CD4-positive, alpha-beta T cell (primary cell): ENCODE results near the gene PHF12. TPM values are rescaled to one million over a fixed set of nuclear protein-coding genes. Genes with fewer than 3 reads are reported as not detected.

Experiments
- ATAC-seq: fragments of 200-7000 bp; cut with Tn5 transposase; one replicate; pipeline ENCODE4 v1.10.0; 2022; ENCODE audit warnings: mild to moderate bottlenecking; ENCODE audit not compliant: poor library complexity
- CTCF ChIA-PET: fragments of 350-600 bp; sonication (Branson Sonifier 250); formaldehyde crosslinking; loops from one replicate; lab custom pipeline; 2021; ENCODE audit warnings: antibody characterized with exemption, inconsistent platforms; lab: Charles Lee
- POLR2A ChIA-PET: fragments of 350-600 bp; sonication (Branson Sonifier 250); formaldehyde crosslinking; loops from one replicate; lab custom pipeline; 2021; ENCODE audit warnings: antibody characterized with exemption, inconsistent platforms; lab: Charles Lee
- DNase-seq, 14 experiments: peaks; one replicate each; pipeline ENCODE4 v3.0.0-alpha.2; 2013 to 2020; ENCODE audit warnings: mixed read lengths in 2 of 14
- H3K27ac ChIP-seq, 2 donors: one replicate each; pipeline versions ENCODE4 v1.5.1 to v1.7.0; 2013; ENCODE audit warnings: low read length in 2 of 2, low read depth in 1 of 2, mild to moderate bottlenecking in 1 of 2
- H3K27me3 ChIP-seq, 2 experiments: 1 replicate in 1 of 2; 2 replicates in 1 of 2; pipeline versions ENCODE4 v1.6.1 to v1.7.0; 2013; ENCODE audit warnings: low read length in 2 of 2, control low read depth in 1 of 2, mild to moderate bottlenecking in 1 of 2, moderate library complexity in 1 of 2; ENCODE audit not compliant: insufficient read depth in 2 of 2, control insufficient read depth in 1 of 2
- H3K36me3 ChIP-seq: one replicate; pipeline ENCODE4 v1.6.1; 2013; ENCODE audit warnings: low read length, control low read depth; ENCODE audit not compliant: insufficient read depth
- H3K4me1 ChIP-seq: one replicate; pipeline ENCODE4 v1.6.1; 2013; ENCODE audit warnings: low read length, control low read depth; ENCODE audit not compliant: insufficient read depth
- H3K4me3 ChIP-seq: one replicate; pipeline ENCODE4 v1.5.1; 2013; ENCODE audit warnings: mild to moderate bottlenecking, low read length, moderate library complexity
- H3K9me3 ChIP-seq, 2 experiments: 1 replicate in 1 of 2; 2 replicates in 1 of 2; pipeline versions ENCODE4 v1.6.1 to v1.7.0; 2013; ENCODE audit warnings: low read length in 2 of 2, mild to moderate bottlenecking in 2 of 2, control low read depth in 1 of 2, moderate library complexity in 1 of 2; ENCODE audit not compliant: control insufficient read depth in 1 of 2, insufficient read depth in 1 of 2
- H3K27ac Mint-ChIP-seq: one replicate; pipeline ENCODE4 v1.8.0; 2020; ENCODE audit warnings: mixed read lengths
- H3K27me3 Mint-ChIP-seq: one replicate; pipeline ENCODE4 v1.8.0; 2021; ENCODE audit warnings: mixed read lengths
- H3K36me3 Mint-ChIP-seq: one replicate; pipeline ENCODE4 v1.8.0; 2021; ENCODE audit warnings: low read depth, mixed read lengths
- H3K4me1 Mint-ChIP-seq: one replicate; pipeline ENCODE4 v1.8.0; 2021; ENCODE audit warnings: low read depth, mixed read lengths
- H3K4me3 Mint-ChIP-seq: one replicate; pipeline ENCODE4 v1.8.0; 2020; ENCODE audit warnings: mild to moderate bottlenecking, mixed read lengths
- H3K9me3 Mint-ChIP-seq: one replicate; pipeline ENCODE4 v1.8.0; 2020; ENCODE audit warnings: mixed read lengths
- intact Hi-C, 2 experiments: fragments of 100-400 bp; cut with DNase I in 1 of 2; cut with micrococcal nuclease in 1 of 2; formaldehyde crosslinking; loops; one replicate each; pipeline versions ENCODE4 v1.15.1 to v1.9.0; 2023 to 2025; cut with DNase I, micrococcal nuclease
- total RNA-seq, 174 experiments: library from RNA in 2 of 174; stranded (reverse) in 2 of 174; gene quantifications; one replicate each; pipeline ENCODE4 v1.2.3 and lab custom pipeline; 2021 to 2026
- TF ChIP-seq, protein P1 (sequence below): fragments of 200-600 bp; IDR thresholded peaks from one replicate; pipeline ENCODE4 v1.8.0; 2022; ENCODE audit warnings: antibody characterized with exemption, mild to moderate bottlenecking

Gene PHF12
- total RNA-seq, 2 experiments from 2014 or later: 232 to 247 TPM

DNA sequence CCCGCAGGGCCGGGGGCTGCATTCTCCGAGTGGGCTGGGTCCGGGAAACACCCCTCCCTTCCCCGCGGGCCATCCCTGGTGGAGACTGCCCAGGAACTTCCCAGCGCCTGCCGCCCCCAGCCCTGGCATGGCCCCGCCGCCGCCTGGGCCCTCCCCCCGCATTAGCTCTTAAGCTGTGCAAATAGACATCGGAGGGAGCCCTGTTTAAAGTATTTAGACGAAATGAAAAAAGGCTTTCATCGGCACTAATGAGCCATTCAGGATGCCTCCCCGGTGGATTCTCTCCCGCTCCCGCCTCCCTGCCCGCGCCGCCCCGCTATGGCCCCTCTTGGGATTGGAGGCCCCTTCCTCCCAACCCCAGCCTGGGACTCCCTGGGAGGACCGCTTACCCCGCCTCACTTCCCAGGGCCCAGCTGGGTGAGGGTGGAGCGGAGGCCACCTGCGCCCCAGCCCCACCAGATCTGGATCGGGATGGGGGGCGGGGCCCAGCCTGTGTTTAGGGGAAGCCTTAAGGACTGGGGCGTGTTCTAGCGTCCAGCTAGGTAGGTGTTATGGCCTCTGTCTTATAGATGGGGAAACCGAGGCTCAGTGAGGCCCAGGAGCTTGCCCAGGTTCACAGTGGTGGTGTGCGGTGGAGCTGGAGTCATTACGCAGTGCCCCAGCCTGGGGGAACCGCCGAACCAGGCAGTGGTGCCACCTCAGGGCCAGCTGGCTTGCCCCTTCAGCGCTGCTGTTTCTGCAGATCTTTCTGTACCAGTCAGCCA is 34.8 kb upstream of the PHF12 start:
- no peak overlapping the region for H3K27ac Mint-ChIP-seq
- H3K9me3 Mint-ChIP-seq: no peaks in the 10 kb centered on the region
- Histone ChIP-seq H3K27ac (no peak overlapping the region), H3K4me3 (no peak overlapping the region), H3K9me3 (no peaks in the 10 kb centered on the region), H3K27me3 (peaks cover 0 to 5% of the 10 kb centered on the region in 2 experiments), H3K4me1 (peaks cover 29% of the 10 kb centered on the region), H3K36me3 (no peaks in the 10 kb centered on the region)
- ATAC-seq: no peak
- H3K27me3 Mint-ChIP-seq: no peaks in the 10 kb centered on the region
- TF ChIP-seq, protein P1, sequence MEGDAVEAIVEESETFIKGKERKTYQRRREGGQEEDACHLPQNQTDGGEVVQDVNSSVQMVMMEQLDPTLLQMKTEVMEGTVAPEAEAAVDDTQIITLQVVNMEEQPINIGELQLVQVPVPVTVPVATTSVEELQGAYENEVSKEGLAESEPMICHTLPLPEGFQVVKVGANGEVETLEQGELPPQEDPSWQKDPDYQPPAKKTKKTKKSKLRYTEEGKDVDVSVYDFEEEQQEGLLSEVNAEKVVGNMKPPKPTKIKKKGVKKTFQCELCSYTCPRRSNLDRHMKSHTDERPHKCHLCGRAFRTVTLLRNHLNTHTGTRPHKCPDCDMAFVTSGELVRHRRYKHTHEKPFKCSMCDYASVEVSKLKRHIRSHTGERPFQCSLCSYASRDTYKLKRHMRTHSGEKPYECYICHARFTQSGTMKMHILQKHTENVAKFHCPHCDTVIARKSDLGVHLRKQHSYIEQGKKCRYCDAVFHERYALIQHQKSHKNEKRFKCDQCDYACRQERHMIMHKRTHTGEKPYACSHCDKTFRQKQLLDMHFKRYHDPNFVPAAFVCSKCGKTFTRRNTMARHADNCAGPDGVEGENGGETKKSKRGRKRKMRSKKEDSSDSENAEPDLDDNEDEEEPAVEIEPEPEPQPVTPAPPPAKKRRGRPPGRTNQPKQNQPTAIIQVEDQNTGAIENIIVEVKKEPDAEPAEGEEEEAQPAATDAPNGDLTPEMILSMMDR: no peak
- no peaks in the 10 kb centered on the region for H3K36me3 Mint-ChIP-seq
- no peak for DNase-seq
- no peak overlapping the region for H3K4me3 Mint-ChIP-seq
- intact Hi-C loops: no loop called here
- CTCF ChIA-PET: no interaction called here
- peaks cover 23% of the 10 kb centered on the region for H3K4me1 Mint-ChIP-seq
- POLR2A ChIA-PET: no interaction called here

DNA sequence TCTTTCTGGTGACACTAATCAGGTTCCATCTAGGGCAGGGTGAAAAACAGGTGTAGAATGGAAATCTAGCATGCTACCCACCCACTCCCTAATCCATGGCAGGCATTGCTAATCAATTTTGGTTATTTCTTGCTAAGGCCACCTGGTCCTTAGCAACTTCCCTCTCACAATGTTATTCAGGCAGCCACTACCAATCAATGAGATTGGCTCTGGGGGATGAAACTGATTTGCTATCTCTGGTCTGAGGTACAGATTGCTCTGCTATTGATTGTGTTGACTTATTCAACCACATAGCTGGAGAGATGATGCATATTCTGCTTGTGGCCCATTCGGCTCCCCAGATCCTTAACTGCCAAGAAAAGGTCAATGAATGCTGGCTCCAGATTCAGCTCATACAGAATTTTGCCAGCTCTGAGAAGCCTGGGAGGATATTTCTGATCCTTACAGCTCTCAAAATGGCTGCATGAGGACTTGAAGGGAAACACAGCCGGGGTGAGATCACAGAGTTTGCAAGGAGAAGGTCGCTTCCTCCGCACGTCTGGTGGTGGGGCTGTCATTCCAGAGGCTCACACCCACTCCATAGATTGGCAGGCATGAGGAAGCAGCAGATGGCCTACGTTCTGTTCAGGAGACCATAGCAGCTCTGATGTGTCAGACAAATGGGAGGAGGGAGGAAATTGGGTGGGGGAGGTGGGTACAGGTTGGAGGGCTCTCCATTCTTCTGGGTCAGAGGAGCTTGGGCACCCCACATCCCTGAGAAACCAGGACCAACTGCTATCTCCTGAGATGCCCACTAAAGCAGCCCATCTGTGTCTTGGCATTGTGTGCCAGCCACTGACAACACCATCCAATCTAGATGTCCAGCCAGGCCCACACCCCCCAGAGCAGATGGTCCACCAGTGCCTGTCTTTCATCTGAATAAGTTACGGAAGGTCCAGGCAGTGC is 32.2 kb upstream of the PHF12 start:
- ChIA-PET POLR2A (interaction anchor here (1.0 kb wide), 1 partner anchor 31 kb away, joined by 3 read pairs; no protein-coding TSS in a partner anchor), CTCF (no interaction called here)
- Mint-ChIP-seq H3K27me3 (no peaks in the 10 kb centered on the region), H3K4me1 (peaks cover 23% of the 10 kb centered on the region), H3K9me3 (no peaks in the 10 kb centered on the region), H3K4me3 (no peak overlapping the region), H3K36me3 (no peaks in the 10 kb centered on the region), H3K27ac (peak overlapping the region; percentile 92)
- H3K27ac ChIP-seq: peak overlapping the region; percentile 52 to 85
- DNase-seq: no peak
- intact Hi-C loops: no loop called here
- TF ChIP-seq, protein P1: no peak
- H3K4me3 ChIP-seq: no peak overlapping the region
- peaks cover 29% of the 10 kb centered on the region for H3K4me1 ChIP-seq
- H3K27me3 ChIP-seq: no peaks in the 10 kb centered on the region
- ATAC-seq: no peak
- H3K36me3 ChIP-seq: no peaks in the 10 kb centered on the region
- no peaks in the 10 kb centered on the region for H3K9me3 ChIP-seq

DNA sequence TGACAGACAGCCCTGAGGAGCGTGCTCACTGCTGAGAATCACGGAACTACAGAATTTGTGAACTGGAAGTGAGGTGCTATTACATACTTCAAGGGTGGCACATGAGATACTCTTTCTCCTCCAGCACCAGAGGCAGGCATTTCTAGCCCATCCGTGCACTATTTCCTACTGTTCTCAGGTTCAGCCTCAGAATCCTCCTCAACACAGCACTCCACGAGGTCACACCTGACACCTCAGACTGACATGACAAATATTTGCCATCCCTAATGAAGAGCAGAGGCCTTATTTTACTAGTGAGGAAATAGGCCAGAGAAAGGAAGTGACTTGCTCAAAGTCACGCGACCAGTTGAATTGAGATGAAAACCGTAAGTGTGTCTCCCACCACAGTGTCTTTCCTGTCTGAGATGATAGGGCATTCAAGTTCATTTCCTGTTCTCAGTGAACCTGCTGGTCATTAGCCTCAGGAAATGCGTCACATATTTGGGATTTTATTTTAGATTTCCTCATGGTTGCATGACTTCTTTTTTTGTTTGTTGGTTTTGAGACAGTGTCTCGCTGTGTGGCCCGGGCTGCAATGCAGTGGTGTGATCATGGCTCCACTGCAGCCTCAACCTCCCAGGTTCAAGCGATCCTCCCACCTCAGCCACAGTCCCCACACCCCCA is 30.9 kb upstream of the PHF12 start:
- intact Hi-C loops: no loop called here
- CTCF ChIA-PET: interaction anchor here (1.3 kb wide), 1 partner anchor 17 kb away, joined by 3 read pairs; no protein-coding TSS in a partner anchor
- peak; percentile 85 for ATAC-seq
- Mint-ChIP-seq H3K9me3 (no peaks in the 10 kb centered on the region), H3K27me3 (no peaks in the 10 kb centered on the region), H3K4me3 (peak overlapping the region; percentile 16), H3K27ac (peak overlapping the region; percentile 92), H3K4me1 (peaks cover 23% of the 10 kb centered on the region), H3K36me3 (no peaks in the 10 kb centered on the region)
- POLR2A ChIA-PET: interaction anchor here (1.0 kb wide), 1 partner anchor 30 kb away, joined by 3 read pairs; no protein-coding TSS in a partner anchor
- TF ChIP-seq, protein P1: no peak
- Histone ChIP-seq H3K27me3 (no peaks in the 10 kb centered on the region), H3K4me1 (peaks cover 29% of the 10 kb centered on the region), H3K4me3 (no peak overlapping the region), H3K36me3 (no peaks in the 10 kb centered on the region), H3K9me3 (no peaks in the 10 kb centered on the region), H3K27ac (peak overlapping the region; percentile 55 to 85)
- peak in 12 of 14 experiments; percentile 8 to 92 (median 36) for DNase-seq
